NCI-H446 (cell line): ENCODE data around the gene DNASE1L3.

Source experiments
- DNase-seq, 2 experiments: peaks; one replicate each; lab custom pipeline; 2025; lab: John Stamatoyannopoulos, UW

DNASE1L3 gene

DNA sequence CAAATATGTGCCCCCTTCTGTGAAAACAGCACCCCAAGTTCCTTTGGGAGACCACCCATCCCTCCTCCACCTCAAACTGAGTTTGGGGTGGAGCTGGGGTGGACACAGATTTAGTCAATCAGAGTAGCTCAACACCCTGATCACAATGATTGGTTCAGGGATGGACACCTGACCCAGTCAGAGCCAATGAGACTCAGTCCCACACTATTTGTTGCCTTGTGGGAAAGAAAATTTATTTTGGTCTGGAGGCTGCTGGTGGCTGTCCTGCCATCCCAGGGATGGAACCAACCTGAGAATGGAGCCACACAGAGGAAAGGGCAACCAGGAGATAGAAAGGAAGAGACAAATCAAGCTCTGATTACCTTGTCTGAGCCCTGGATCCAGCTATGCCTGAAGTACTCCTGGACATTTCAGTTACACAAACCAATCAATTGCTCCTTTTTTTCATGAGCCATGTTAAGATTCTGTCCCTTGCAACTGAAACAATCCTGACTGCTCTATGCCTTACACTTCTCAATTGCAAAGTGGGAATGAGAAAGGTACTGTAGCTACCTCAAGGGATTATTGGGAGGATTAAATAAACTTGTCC lies 10.6 kb downstream of the DNASE1L3 start:
- no peak for DNase-seq

DNA sequence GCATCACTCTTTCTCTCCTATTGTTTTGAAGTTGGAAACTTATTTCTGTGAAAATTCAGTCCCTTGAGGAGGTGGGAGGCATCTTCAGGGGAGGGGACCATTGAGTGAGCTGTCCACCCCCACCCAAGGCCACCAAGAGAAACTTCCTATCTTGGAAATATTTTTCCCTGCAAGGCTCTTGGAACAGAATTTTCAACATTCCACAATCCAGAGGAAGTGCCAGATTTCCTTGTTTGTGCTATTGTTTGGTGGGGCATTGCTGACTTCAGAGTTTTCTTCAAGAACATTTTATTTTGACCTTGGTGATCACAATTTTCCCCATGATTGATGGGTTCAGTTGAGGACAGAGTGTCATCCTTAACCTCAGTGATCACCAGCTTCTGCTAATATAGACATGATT lies 12.0 kb downstream of the DNASE1L3 start:
- DNase-seq, result no peak

DNA sequence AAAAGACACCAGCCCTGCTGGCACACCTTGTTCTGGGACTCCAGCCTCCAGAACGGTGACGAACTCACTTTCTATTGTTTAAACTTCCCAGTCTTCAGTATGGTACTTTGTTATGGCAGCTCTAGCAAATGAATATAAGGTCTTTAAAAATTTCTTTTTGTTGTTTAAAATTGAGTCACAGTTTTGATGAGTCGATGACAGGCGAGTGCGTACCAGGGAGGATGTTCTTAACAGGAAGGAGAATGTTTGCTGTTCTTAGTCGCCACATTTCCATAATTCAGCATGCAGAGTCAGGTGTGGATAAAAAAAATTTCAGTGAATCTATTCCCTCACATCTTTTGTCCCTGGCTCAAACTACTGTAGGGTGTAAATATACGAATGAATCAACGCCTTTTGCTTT lies 12.4 kb downstream of the DNASE1L3 start:
- DNase-seq, result no peak

DNA sequence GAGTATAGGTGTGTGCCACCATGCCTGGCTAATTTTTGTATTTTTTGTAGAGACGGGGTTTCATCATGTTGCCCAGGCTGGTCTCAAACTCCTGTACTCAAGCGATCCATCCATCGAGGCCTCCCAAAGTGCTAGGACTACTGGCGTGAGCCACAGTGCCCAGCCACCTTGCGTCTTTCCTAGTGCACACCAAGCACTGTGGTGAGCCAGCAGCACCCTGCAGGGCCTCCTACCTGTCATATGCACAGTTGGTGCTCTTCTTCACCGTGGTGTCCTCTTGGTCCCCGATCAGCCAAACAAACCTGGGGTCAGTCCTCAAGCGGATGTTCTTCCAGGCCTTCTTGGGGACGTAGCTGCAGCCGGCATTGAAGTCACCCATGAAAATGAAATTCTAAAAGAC lies 13.2 kb downstream of the DNASE1L3 start:
- DNase-seq, result no peak

DNA sequence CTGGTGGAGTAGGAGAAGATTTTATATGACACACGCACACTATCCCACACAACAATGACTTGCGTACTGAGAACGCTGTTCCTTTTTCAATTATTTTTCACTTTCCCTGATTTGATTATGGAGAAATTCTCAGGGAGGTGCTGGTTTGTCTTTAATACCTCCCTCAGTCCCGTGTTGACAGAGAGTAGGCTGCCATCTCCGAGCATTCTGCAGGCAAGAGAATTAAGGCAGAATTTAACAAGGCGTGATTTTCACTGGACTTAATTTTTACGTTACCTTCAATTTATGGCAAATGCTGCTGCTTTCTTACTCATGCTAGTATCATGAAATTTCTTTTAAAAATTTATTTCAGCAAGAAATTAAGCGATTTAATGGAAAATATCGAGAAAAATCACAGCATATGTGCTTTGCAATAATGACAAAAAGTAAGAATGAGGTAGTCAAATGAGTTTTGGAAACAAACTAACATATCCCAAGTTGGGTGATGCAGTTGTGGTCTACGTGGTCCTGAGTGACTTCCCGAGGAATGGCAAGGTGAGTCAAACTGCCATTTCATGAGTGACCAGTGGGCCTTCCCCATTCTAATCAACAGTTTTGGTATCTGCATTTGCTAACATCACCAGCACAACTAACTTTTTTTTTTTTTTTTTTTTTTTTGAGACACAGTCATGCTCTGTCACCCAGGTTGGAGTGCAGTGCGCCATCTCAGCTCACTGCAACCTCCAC lies 16.9 kb downstream of the DNASE1L3 start:
- no peak for DNase-seq

DNA sequence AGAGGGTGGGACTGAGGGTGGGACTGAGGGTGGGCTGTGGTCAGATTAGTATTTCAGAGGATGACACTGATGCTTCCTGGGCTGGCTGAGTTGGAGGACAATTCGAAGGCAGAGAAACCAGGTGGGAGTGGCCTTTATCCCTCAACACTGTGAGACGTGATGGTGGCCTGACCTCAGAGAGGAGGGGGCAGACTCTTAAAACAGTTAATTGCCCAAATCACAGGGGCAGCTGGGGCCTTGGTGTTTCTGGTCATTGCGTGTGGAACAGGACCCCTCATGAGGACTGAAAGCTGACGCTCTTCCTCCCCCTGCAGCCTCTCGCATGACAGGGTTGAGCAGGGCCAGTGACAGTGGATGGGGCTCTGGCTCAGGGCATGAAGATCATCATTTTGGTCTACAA lies 18.7 kb downstream of the DNASE1L3 start:
- DNase-seq, result no peak

DNA sequence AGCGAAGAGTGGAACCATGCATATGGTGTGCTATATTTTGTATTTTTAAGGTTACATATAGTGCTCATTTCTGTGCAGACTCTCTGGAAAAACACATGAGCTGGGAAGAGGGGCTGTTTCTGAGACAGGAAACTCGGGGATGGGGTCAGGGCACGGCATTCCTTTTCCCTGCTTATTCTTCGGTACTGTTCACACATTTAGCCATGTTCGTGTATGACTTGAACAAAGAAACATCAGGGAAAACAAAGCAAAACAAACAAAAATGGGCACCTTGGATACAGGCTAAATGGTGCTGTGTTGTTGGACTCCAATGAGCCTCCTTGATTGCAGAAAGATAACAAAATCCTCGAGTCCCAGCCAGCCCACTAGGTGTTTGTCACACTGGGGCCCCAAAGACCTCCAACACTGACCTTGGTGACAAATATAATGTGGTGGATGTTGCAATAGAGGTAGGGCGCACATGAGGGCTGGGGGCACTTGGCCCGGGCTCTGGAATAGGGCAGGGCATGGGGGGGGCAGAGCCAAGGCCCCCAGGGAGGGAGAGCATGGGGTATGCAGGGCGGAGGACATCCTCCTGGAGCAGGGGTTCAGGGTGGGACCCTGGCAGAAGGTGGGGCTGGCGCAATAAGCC lies 19.3 kb downstream of the DNASE1L3 start:
- no peak for DNase-seq

DNA sequence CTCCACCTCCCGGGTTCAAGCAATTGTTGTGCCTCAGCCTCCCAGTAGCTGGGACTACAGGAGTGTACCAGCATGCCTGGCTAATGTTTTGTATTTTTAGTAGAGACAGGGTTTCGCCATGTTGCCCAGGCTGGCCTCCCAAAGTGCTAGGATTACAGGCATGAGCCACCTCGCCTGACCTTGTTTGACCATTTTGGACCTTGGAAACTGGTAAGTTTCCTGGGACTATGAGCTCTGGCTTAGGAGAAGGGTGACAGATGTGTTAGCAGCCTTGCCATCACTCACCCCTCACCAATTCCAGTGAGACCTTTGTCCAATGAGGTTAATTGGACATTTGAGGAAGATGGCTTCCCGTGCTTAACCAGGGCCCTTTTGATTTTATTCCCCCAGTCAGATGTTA lies 19.9 kb downstream of the DNASE1L3 start:
- DNase-seq, result no peak

DNA sequence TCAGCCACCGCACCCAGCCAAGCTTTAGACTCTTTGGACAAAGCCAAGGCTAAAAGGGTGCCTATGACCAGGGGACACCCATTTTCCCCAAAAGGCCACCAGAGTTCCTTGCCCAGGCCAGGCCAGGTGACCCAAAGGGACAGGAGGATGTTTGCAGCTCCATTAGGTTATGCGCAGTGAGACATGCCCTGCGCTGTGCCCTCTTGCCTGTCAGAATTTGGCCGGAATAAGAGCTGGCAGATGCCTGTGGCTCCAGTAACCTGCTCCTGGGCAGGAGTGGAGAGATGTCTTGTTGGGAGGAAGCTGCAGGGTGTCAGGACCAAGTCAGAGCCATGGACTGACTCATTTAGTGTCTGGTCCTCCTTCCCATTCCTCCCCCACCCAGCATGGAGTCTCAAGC lies 20.5 kb downstream of the DNASE1L3 start:
- DNase-seq, result no peak

DNA sequence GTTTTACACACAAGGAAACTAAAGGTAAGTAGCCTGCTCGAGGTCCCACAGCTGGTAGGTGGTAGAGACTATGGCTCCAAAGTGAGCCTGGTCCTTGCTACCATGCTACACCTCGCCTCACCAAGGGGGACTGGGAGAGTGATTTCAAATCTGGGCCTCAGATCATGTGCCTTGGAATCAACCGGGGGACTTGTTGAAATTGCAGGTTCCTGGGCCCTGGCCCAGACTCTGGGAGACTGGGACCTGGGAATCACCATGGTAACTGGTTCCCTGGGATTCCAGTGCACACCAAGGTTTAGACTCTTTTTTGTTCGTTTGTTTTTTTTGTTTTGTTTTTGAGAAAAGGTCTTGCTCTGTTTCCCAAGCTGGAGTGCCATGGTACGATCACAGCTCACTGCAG lies 21.1 kb downstream of the DNASE1L3 start:
- no peak for DNase-seq

DNA sequence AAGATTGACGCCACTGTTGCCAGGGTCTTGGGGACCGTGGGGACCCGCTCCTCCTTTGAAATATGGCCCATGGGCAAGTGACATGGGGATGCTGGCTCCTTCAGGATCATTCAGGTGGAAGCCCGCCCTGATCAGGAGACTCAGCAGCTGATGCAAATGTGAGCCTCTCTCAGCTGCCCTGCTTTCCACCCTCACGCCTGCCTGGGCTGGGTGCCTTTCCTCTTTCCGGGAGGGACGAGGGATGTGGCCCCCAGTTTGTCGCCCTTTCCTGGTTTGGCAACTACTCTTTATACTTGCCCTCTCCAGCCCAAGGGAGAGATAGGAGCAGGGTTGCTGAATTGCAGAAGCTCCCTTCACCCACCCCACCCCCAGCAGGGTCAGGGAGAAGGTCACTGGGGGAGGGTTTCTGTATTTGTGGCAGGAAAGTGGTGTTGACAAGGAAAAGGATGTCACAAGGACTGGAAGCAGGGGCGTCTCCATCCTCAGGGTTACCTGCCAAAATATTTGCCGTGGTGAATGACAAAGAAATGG lies 21.8 kb downstream of the DNASE1L3 start:
- DNase-seq, result no peak

DNA sequence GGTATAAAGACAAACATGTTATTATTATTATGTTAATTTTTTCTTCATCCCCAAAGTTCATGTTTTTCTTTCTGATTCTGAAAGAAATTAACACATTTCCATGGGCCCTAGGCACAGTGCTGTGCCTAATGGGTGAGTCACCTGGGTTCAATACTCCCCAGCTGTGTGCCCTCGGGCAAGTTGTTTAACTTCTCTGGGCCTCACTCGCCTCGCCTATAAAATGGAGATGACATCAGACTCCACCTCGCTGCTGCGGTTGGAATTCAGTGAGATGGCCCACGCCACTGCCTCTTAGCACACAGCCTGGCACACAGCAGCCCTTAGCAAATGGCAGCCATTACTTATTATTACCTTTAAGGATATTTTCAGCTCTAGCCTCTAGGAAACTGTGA lies 22.6 kb downstream of the DNASE1L3 start:
- no peak for DNase-seq

DNA sequence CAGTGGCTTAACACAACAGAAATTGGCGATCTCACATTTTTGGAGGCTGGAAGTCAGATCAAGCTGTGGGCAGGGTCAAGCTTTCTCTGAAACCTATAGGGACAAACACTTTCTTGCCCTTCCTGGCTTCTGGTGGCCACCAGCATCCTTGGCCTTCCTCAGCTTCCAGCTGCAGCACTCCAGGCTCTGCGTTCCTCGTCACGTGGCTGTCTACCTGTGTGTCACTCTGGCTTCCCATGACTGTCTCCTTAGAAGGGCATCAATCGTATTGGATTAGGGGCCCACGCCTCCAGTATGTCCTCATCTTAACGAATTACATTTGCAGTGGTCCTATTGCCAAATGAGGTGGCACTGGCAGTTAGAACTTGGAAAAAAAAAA lies 25.8 kb downstream of the DNASE1L3 start:
- no peak for DNase-seq

DNA sequence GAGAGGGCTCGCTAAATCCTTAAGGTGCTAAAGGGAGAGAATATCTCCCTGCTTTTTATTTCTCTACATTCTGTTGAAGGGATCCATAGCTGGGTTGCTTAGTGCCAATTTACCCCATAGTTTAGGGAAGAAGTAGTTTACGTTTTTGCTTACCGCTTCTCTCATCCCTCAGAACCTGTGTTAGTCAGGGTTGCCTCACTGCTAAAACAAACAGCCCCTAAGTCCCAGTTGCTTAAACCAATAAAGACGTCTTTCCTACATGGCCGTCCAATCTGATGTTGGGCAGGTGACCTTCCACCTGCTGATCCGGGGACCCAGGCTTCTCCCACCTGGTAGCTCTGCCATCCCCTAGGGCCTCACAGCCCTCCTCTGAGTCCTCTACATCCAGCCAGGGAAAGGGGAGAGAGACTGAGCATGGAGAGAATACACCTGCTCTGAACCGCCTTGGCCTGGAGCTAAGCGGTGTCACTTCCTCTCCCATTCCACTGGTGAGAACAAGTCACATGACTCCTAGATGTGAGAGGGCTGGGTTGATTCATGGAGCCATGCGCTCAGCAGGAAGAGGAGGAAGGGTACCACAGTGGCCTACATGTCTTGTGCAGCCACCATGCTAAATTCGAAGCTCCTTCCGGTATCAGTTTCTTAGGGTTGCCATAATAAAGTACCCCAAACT lies 26.3 kb downstream of the DNASE1L3 start:
- DNase-seq, result no peak

DNA sequence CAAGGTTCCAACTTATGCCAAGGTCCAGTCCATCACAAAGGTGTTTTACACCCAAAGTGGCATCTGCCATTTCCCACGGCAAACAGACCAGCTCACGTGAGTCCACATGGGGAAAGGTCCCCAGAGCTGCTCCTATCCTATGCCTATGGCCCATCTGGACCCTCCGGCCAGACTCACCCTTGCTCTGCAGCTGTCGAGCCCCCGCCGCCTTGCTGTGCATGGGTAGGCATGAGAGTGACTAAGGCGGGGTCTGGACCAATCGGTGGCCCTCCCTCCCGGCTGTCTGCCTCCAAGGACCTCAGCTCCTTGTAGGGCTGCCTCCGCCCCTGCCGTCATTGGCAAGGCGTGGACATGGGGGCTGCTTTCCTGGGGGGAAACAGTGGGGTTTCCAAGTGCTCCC lies 26.9 kb downstream of the DNASE1L3 start:
- no peak for DNase-seq

DNA sequence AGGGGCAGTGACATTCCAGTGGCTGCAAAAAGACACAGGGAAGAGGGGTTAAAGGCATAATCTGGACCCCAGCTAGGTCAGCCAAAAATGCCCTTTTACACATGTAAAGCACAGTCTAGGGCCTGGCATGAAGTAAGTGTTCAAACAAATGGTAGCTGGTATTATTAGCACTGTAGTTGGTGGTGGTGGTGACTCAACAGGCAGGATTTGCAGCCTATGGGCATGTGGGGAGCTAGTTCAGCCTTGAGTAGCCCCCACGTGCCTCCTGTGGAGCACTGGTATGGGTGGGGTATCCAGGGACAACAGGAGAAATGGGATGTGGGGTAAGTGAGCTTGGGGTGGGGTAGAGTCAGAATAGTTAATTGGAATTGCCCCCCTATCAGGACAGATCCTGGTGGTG lies 27.6 kb downstream of the DNASE1L3 start:
- DNase-seq, result no peak

DNA sequence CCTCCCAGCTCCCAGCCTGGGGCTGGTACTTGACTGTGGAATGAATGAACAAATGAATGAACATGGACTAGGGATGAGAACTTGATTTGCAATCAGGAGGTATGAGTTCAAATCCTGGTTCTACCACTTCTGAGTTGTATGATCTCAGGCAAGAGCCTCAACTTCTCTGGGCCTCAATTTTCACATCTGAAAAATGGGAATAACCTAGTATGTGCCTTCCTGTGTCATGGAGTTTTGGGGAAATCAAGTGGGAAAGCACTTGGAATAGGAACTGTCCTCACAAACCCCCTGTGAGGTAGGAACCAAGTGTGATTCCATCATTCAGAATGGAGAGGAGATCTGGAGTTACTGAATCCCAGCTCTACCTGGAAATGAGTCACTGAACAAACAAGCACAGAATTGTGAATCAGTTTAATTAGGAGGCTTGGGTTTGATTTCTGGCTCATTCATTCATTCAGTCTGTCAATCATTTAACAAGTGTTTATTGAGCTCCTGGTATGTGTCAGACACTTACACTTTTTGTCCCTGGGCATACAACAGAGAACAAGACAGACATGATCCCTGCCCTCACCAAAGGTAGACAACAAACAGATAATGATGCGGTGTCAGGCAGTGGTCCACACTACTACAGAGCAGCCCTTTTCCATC lies 29.7 kb downstream of the DNASE1L3 start:
- DNase-seq, result no peak

DNA sequence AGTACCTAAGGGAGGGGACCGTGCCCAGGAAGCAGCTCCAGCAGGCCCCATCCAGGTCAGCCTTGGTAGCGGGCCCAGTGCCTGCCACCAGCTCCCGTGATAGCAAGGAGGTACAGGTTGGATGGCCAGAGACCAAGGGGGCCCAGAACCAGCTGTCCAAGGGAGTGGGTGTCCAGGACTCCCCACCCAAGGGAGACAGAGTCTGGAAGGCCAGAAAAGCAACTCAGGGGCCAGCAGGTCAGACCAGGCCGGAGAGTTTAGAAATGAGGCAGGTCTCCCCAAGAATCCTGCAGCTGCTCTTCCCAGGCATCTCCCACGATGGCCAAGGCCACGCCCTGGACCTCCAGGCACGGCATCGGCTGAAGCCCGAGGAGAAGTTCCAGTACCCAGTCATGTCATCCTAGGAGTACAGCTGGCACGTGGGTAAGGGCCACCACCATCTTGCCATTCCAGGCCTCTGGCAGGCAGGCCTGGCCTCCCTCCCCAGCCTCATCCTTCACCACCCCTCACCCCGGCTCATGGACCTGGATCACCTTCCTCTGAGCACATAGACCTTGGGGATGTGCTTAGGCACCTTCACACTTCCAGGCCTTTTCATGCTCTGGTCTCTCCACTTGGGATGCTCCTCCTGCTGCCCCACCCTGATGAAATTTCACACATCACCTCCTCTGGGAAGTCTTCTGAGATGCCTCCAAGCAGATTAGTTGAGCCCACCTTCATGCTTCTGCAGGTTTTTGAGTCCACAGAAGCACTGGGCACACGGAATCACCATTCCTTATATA lies 30.5 kb downstream of the DNASE1L3 start:
- DNase-seq, result no peak

DNA sequence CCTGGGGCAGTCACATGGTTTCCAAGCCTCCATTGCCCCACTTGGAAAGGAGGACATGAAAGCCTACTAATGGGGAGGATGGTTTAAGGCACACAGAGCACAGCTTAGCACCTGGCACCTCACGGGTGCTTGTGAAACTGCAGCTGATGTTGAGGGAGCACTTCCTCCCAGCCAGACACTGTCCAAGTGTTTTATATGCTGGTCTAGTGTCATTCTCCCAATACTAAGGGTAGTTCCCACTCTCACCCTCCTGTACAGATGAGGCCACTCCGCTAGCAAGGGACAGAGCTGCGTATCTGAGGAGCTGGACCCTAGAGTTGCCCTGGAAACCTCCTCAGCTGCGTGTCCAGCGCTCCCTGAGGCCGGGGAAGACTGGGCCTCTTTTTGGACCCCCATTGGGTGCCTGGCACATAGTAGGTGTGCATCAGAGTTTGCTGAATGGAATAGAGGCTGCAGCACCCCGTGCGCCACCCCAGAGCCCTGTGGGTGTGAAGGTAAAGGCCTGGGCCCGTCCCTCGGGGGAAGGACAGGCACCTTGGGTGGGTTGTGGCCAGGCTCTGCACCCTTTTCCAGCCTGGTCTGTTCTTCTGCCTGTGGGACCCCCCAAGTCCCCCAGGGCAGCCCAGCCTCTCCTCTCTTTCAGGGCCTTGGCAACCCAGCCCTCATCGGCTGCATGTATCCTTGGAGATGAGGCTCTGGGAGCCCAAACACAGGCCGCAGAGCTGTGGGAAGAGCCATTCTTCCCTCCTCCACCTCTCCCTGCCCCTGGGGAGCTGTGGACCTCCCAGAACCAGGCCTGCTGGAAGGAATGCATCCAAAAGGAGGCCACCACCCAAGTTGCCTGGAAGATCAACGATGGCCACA lies 31.3 kb downstream of the DNASE1L3 start:
- no peak for DNase-seq

DNA sequence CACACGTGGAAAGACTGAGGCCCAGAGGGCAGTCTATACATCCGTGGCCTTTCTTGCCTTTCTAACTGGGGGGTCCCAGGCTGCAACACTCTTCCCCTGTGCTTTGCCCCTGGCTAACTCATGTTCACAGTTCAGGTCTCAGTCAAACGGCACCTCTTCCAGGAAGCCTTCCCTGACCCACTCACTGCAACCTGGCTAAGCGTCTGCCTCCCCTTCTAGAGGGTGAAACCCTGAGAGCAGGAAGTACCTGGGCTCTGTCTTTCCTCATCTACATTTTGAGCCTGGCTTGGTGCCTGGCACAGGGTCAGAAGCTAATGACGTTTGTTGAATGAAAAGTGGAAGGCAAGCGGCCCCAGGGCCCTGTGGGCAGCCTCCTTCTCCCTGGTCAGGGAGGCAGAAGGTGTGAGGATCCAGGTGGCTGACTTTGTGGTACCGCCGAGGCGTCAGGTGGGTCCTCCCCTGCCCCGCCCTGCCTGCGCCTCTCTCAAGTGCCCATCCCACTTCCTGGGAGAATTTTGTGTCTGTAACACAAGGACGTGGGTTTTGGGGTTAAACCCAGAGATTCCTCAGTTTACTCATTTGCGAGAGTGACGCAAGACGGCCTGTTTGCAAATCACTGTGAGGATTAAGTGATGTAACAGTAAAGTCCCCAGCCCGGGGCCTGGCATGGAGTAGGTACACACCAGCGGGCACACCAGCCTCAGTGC lies 32.1 kb downstream of the DNASE1L3 start:
- no peak for DNase-seq
